GM12878 (cell line): Measurements from ENCODE around the gene FXN. TPM values are rescaled to one million over a fixed set of nuclear protein-coding genes. Genes with fewer than 3 reads are reported as not detected.
A peak's percentile ranks its signal among the peaks of the same experiment; 100 is the strongest.
"Not testable (repeated sequence)": the region's sequence is repeated elsewhere in the genome, so short reads cannot be mapped to it uniquely, and the experiment has no call there.

Experiments
- ATAC-seq: fragments of 200-7000 bp; cut with Tn5 transposase; 3 replicates; pipeline ENCODE4 v1.9.1; 2020; ENCODE audit warnings: mild to moderate bottlenecking, moderate library complexity
- BruUV-seq: library from RNA; stranded (reverse); fragments of 400-500 nt; replicated peaks from 2 replicates; lab custom pipeline; 2021; lab: Mats Ljungman, UMichigan
- CTCF ChIA-PET: fragments of 300-600 bp; sonication (Branson Sonifier 250); formaldehyde crosslinking; extraction: SDS; loops from one replicate; lab custom pipeline; 2021; ENCODE audit warnings: inconsistent platforms; lab: Yijun Ruan, JAX
- POLR2A ChIA-PET: fragments of 350-600 bp; formaldehyde crosslinking; extraction: SDS; loops from one replicate; lab custom pipeline; 2021; ENCODE audit warnings: inconsistent platforms; lab: Charles Lee
- RAD21 ChIA-PET: fragments of 300-600 bp; sonication (Branson Sonifier 250); formaldehyde crosslinking; loops from one replicate; lab custom pipeline; 2023; ENCODE audit warnings: antibody characterized with exemption; ENCODE audit not compliant: unreplicated experiment; lab: Charles Lee
- SMC1A ChIA-PET: fragments of 300-600 bp; sonication (Branson Sonifier 250); formaldehyde crosslinking; loops from one replicate; lab custom pipeline; 2023; ENCODE audit not compliant: unreplicated experiment, uncharacterized antibody; lab: Charles Lee
- DNase-seq: peaks from one replicate; pipeline ENCODE4 v3.0.0-alpha.2; 2011; ENCODE audit warnings: low read depth, low spot score
- FAIRE-seq: peaks from 3 replicates; lab custom pipeline; 2011; peaks lifted over from hg19 to GRCh38; lab: Jason Lieb, UNC
- H2AFZ ChIP-seq: 2 replicates; pipeline ENCODE4 v1.6.0; 2011; ENCODE audit warnings: low read depth, low read length, control low read depth; ENCODE audit not compliant: control insufficient read depth
- H3K27ac ChIP-seq: 2 replicates; pipeline ENCODE4 v1.5.1; 2011; ENCODE audit warnings: control low read depth; ENCODE audit not compliant: control insufficient read depth, insufficient read depth
- H3K27me3 ChIP-seq, 2 experiments: replicated peaks in 1 of 2; 2 replicates each; pipeline versions ENCODE4 v1.6.0 to v1.6.1; 2011; ENCODE audit warnings: low read length in 1 of 2; ENCODE audit not compliant: control insufficient read depth in 2 of 2, insufficient read depth in 2 of 2
- H3K36me3 ChIP-seq, 2 experiments: 2 replicates each; pipeline ENCODE4 v1.5.1; 2011; ENCODE audit warnings: low read length in 1 of 2; ENCODE audit not compliant: control insufficient read depth in 2 of 2, insufficient read depth in 2 of 2
- H3K4me1 ChIP-seq: 2 replicates; pipeline ENCODE4 v1.6.1; 2011; ENCODE audit warnings: mild to moderate bottlenecking, low read length, moderate library complexity, mixed read lengths; ENCODE audit not compliant: control insufficient read depth, insufficient read depth
- H3K4me2 ChIP-seq: 2 replicates; pipeline ENCODE4 v1.6.0; 2011; ENCODE audit warnings: control low read depth; ENCODE audit not compliant: control insufficient read depth, insufficient read depth
- H3K4me3 ChIP-seq: fragments of 200-600 bp; sonication (generic); 2 replicates; pipeline ENCODE4 v1.5.1; 2016
- H3K79me2 ChIP-seq: 2 replicates; pipeline ENCODE4 v1.6.0; 2011; ENCODE audit warnings: low read length; ENCODE audit not compliant: control insufficient read depth, insufficient read depth
- H3K9ac ChIP-seq: 2 replicates; pipeline ENCODE4 v1.8.0; 2011; ENCODE audit warnings: low read length, control low read depth, mixed read lengths; ENCODE audit not compliant: control insufficient read depth, insufficient read depth
- H3K9me3 ChIP-seq: replicated peaks from 3 replicates; pipeline ENCODE4 v1.5.1; 2011; ENCODE audit warnings: mild to moderate bottlenecking, low read length; ENCODE audit not compliant: control insufficient read depth, insufficient read depth
- H4K20me1 ChIP-seq: 2 replicates; pipeline ENCODE4 v1.6.0; 2011; ENCODE audit not compliant: control insufficient read depth, insufficient read depth
- BHLHE40 ChIP-seq, 2 experiments: fragments of 450-650 bp in 1 of 2; IDR thresholded peaks; 2 replicates each; pipeline ENCODE4 v1.6.1; 2011 to 2017; ENCODE audit warnings: low read depth in 2 of 2, borderline replicate concordance in 1 of 2, improper control_type of control experiment in 1 of 2, low read length in 1 of 2, mild to moderate bottlenecking in 1 of 2
- GABPA ChIP-seq: IDR thresholded peaks from 2 replicates; pipeline ENCODE4 v1.6.1; 2014; ENCODE audit warnings: antibody characterized with exemption, low read depth, mild to moderate bottlenecking, inconsistent platforms
- JUND ChIP-seq: IDR thresholded peaks from 2 replicates; pipeline ENCODE4 v1.6.1; 2012; ENCODE audit warnings: low read depth, mild to moderate bottlenecking, low read length, improper control_type of control experiment, moderate library complexity
- STAT1 ChIP-seq: fragments of 450-650 bp; conservative IDR thresholded peaks from 2 replicates; pipeline ENCODE4 v1.6.1; 2014; ENCODE audit warnings: antibody characterized with exemption, mild to moderate bottlenecking
- YBX1 ChIP-seq: fragments of 450-650 bp; IDR thresholded peaks from 2 replicates; pipeline ENCODE4 v1.6.1; 2016; ENCODE audit warnings: antibody characterized with exemption
- WGBS: methylation state at CpG from one replicate; pipeline ENCODE4 v1.1.6; 2016; ENCODE audit warnings: low lambda C conversion rate; ENCODE audit not compliant: insufficient replicate concordance, insufficient coverage; ENCODE audit errors: missing lambda C conversion rate; 5-methylcytosine and 5-hydroxymethylcytosine counted together
- in situ Hi-C: fragments of 300-500 bp; cut with MboI; formaldehyde crosslinking; loops from 9 replicates; pipeline ENCODE4 v1.14.3; 2018; ENCODE audit warnings: mixed read lengths
- intact Hi-C: fragments of 100-400 bp; cut with micrococcal nuclease; formaldehyde crosslinking; loops from one replicate; pipeline ENCODE4 v1.14.2; 2022; ENCODE audit not compliant: unreplicated experiment
- polyA plus RNA-seq, 11 experiments: library from polyadenylated mRNA; depleted of rRNA in 4 of 11; unstranded in 6 of 11; stranded (reverse) in 5 of 11; fragments of >200 nt; fragmentation: Nextera tagmentation in 4 of 11; fragmentation: Illumina TruSeq in 1 of 11; extraction: Ambion mirVana in 4 of 11; extraction: Trizol in 1 of 11; gene quantifications; 1 replicate in 1 of 11; 2 replicates in 10 of 11; pipeline versions ENCODE4 v1.2.1 to v1.2.3, GENCODE V29; 2011 to 2016; ENCODE audit warnings: inconsistent platforms in 2 of 11, missing spikeins in 2 of 11, low read depth in 1 of 11
- total RNA-seq, 4 experiments: library from RNA; depleted of rRNA in 3 of 4; stranded (reverse); fragments of >200 nt in 3 of 4; fragmentation: Illumina TruSeq in 1 of 4; extraction: Trizol in 1 of 4; gene quantifications; 2 replicates each; pipeline versions ENCODE4 v1.2.1 to v1.2.3, GENCODE V29; 2013 to 2021

The FXN gene
- total and polyA plus RNA-seq, 10 of the 15 experiments (the other 5 are each of a cell fraction or from before 2014, with no cell fraction given), result 7.3 to 78.0 (median 23.2) TPM

- peak; percentile 32 to 89; a peak in 3 of 4 replicates for TF ChIP-seq BHLHE40 (IDR thresholded peaks at IDR 0.05; ENCODE audit: borderline replicate concordance in 1 of 2, low read depth in 2 of 2, low read length in 1 of 2)
- TF ChIP-seq GABPA, result no peak
- peak; percentile 23; the same call in 1 of the 2 replicates for TF ChIP-seq STAT1
- TF ChIP-seq YBX1, result no peak
- no peak for TF ChIP-seq JUND
These were observed at the start of gene FXN (continued) for GRCh38 chr9:69035438-69036308.

- H3K27ac ChIP-seq, DNase-seq, intact Hi-C loops, FAIRE-seq, H3K79me2 ChIP-seq, H3K4me3 ChIP-seq, ATAC-seq, H3K9ac ChIP-seq, H3K9me3 ChIP-seq, RAD21 ChIA-PET, H3K27me3 ChIP-seq, H2AFZ ChIP-seq, H3K36me3 ChIP-seq, H3K4me2 ChIP-seq, H4K20me1 ChIP-seq, in situ Hi-C loops, BruUV-seq: not testable (repeated sequence)
- SMC1A ChIA-PET, result interaction anchor here (1.2 to 1.8 kb wide), 2 partner anchors 13 to 37 kb away, joined by 3 to 6 read pairs; no protein-coding TSS in a partner anchor
- 95% methylated on average over 7 of the region's 7 CpGs for WGBS
- CTCF ChIA-PET, result interaction anchor here (1.3 kb wide), 1 partner anchor 35 kb away, joined by 3 read pairs; no protein-coding TSS in a partner anchor
- POLR2A ChIA-PET, result interaction anchor here (1.1 kb wide), 1 partner anchor 55 kb away, joined by 3 read pairs; no protein-coding TSS in a partner anchor
- peaks cover 30% of the 10 kb centered on the region for H3K4me1 ChIP-seq
These were observed 48.6 kb upstream of the FXN start for GRCh38 chr9:68986949-68987348.
